Body of pancreas (tissue), 4 donors: ENCODE measurements around the gene GTF2F2.

Experiments used
- POLR2A ChIP-seq, 3 donors: fragments of 450-650 bp; IDR thresholded peaks; one replicate each; pipeline ENCODE4 v1.6.1; 2016; ENCODE audit warnings: antibody characterized with exemption in 3 of 3, mild to moderate bottlenecking in 2 of 3
- TF ChIP-seq, protein P1 (sequence below), 7 experiments: fragments of 450-650 bp in 4 of 7; fragments of 200-600 bp in 3 of 7; sonication (generic) in 3 of 7; IDR thresholded peaks; one replicate each; pipeline ENCODE4 v1.5.1; 2016 to 2019; ENCODE audit warnings: antibody characterized with exemption in 7 of 7

DNA sequence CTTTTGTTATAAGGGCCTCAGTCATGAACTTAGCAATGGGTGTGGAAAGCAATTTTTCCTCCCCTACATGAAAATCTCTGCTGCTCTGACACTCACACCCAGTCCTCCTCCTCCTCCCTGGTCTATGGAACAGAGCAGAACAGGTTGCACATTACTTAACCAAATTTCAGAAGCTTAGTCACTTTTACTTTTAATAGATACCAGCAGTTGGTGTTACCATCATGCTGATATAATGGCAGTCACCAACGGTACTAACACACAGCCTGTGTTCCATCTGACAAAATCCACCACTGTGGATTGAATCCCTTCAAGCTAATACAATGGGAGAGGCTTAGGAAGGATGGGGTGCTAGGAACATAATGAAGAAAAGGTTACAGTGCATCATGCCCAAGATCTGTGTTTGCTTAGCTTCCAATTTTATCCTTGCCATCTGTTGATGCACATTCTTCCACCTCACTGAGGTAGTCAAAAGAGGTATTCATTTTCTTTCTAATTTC is 210.9 kb downstream of the GTF2F2 start:
- TF ChIP-seq, protein P1, sequence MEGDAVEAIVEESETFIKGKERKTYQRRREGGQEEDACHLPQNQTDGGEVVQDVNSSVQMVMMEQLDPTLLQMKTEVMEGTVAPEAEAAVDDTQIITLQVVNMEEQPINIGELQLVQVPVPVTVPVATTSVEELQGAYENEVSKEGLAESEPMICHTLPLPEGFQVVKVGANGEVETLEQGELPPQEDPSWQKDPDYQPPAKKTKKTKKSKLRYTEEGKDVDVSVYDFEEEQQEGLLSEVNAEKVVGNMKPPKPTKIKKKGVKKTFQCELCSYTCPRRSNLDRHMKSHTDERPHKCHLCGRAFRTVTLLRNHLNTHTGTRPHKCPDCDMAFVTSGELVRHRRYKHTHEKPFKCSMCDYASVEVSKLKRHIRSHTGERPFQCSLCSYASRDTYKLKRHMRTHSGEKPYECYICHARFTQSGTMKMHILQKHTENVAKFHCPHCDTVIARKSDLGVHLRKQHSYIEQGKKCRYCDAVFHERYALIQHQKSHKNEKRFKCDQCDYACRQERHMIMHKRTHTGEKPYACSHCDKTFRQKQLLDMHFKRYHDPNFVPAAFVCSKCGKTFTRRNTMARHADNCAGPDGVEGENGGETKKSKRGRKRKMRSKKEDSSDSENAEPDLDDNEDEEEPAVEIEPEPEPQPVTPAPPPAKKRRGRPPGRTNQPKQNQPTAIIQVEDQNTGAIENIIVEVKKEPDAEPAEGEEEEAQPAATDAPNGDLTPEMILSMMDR (IDR thresholded peaks at IDR 0.05): no peak
- TF ChIP-seq POLR2A (IDR thresholded peaks at IDR 0.05): no peak
